GM21381 (cell line): ENCODE data around the gene ARF1.

Experiments
- ATAC-seq: cut with Tn5 transposase; IDR thresholded peaks from one replicate; pipeline ENCODE4 v1.9.1; 2021; ENCODE audit warnings: mild to moderate bottlenecking, moderate library complexity; ENCODE audit not compliant: unreplicated experiment

Gene ARF1

GRCh38 chr1:228117335-228117734, 34.8 kb downstream of the ARF1 start:
- ATAC-seq = no peak

GRCh38 chr1:228118040-228118439, 35.5 kb downstream of the ARF1 start:
- ATAC-seq = no peak

- ATAC-seq = no peak
Observed at GRCh38 chr1:228120351-228120750, 37.8 kb downstream of the ARF1 start.

GRCh38 chr1:228120857-228121489, 38.5 kb downstream of the ARF1 start:
- ATAC-seq = no peak

GRCh38 chr1:228122921-228123441, 40.5 kb downstream of the ARF1 start:
- no peak for ATAC-seq

- no peak for ATAC-seq
Observed at GRCh38 chr1:228123505-228123904, 41.0 kb downstream of the ARF1 start.

GRCh38 chr1:228125185-228125584, 42.7 kb downstream of the ARF1 start:
- no peak for ATAC-seq

GRCh38 chr1:228131766-228132165, 49.3 kb downstream of the ARF1 start:
- no peak for ATAC-seq

- no peak for ATAC-seq
Observed at GRCh38 chr1:228134591-228134990, 52.1 kb downstream of the ARF1 start.

- ATAC-seq = no peak
Observed at GRCh38 chr1:228136901-228137300, 54.4 kb downstream of the ARF1 start.

- ATAC-seq = no peak
Observed at GRCh38 chr1:228139406-228139930, 57.0 kb downstream of the ARF1 start.

- ATAC-seq = peak; percentile 92
Observed at GRCh38 chr1:228139931-228140723, 57.6 kb downstream of the ARF1 start, which contains the start of gene GUK1. TSS of gene GUK1 (plus strand) at chr1:228140279. CDS start at chr1:228140303, 24 bp downstream.

GRCh38 chr1:228140724-228141225, 58.3 kb downstream of the ARF1 start:
- ATAC-seq = no peak

GRCh38 chr1:228141226-228142044, 58.9 kb downstream of the ARF1 start:
- no peak for ATAC-seq

GRCh38 chr1:228142155-228142691, 59.7 kb downstream of the ARF1 start:
- ATAC-seq = no peak

GRCh38 chr1:228142701-228143136, 60.2 kb downstream of the ARF1 start:
- no peak for ATAC-seq

GRCh38 chr1:228143480-228144192, 61.1 kb downstream of the ARF1 start:
- ATAC-seq = no peak

GRCh38 chr1:228144193-228144992, 61.9 kb downstream of the ARF1 start:
- no peak for ATAC-seq

GRCh38 chr1:228144993-228145343, 62.5 kb downstream of the ARF1 start:
- no peak for ATAC-seq
